Vagina (tissue), 2 donors: ENCODE results near the gene STOM. TPM values are rescaled to one million over a fixed set of nuclear protein-coding genes. Genes with fewer than 3 reads are reported as not detected.

Source experiments
- DNase-seq, 2 donors: peaks; one replicate each; pipeline ENCODE4 v3.0.0-alpha.2; 2017; ENCODE audit errors: extremely low spot score in 2 of 2
- H3K27ac ChIP-seq: fragments of 200-600 bp; sonication (generic); one replicate; pipeline ENCODE4 v1.5.1; 2019
- H3K27me3 ChIP-seq: fragments of 200-600 bp; sonication (generic); one replicate; pipeline ENCODE4 v1.5.1; 2019
- H3K36me3 ChIP-seq, 2 donors: fragments of 200-600 bp; sonication (generic); one replicate each; pipeline ENCODE4 v1.5.1; 2017 to 2019
- H3K4me1 ChIP-seq: fragments of 200-600 bp; sonication (generic); one replicate; pipeline ENCODE4 v1.5.1; 2019
- H3K4me3 ChIP-seq, 2 donors: fragments of 200-600 bp; sonication (generic); 1 replicate in 1 of 2; 2 replicates in 1 of 2; pipeline ENCODE4 v1.5.1; 2016 to 2019
- H3K9me3 ChIP-seq: fragments of 200-600 bp; sonication (generic); one replicate; pipeline ENCODE4 v1.5.1; 2019
- CTCF ChIP-seq, 3 experiments: fragments of 450-650 bp in 2 of 3; fragments of 200-600 bp in 1 of 3; sonication (generic) in 1 of 3; IDR thresholded peaks; one replicate each; pipeline ENCODE4 v1.5.1; 2017 to 2019; ENCODE audit warnings: antibody characterized with exemption in 3 of 3, mild to moderate bottlenecking in 2 of 3, moderate library complexity in 2 of 3
- POLR2A ChIP-seq, 2 donors: fragments of 450-650 bp; IDR thresholded peaks; one replicate each; pipeline ENCODE4 v1.6.1; 2017; ENCODE audit warnings: antibody characterized with exemption in 2 of 2, mild to moderate bottlenecking in 2 of 2, moderate library complexity in 2 of 2
- POLR2AphosphoS5 ChIP-seq, 2 donors: sonication (generic); formaldehyde crosslinking; IDR thresholded peaks; one replicate each; pipeline ENCODE4 v1.9.0; 2017; ENCODE audit warnings: antibody characterized with exemption in 2 of 2, mild to moderate bottlenecking in 2 of 2, low read depth in 1 of 2; ENCODE audit not compliant: insufficient read depth in 1 of 2
- intact Hi-C: fragments of 100-400 bp; cut with DNase I; formaldehyde crosslinking; loops from one replicate; pipeline ENCODE4 v1.15.1; 2023
- total RNA-seq: library from RNA; depleted of rRNA; stranded (reverse); fragments of >200 nt; gene quantifications from one replicate; pipeline ENCODE4 v1.2.3, GENCODE V29; 2016

The STOM gene
- total RNA-seq, 1 donor from 2014 or later: 263 TPM

GRCh38 chr9:121328476-121328875, 41.6 kb downstream of the STOM start:
- Histone ChIP-seq H3K9me3 (no peaks in the 10 kb centered on the region), H3K4me3 (no peak overlapping the region), H3K27ac (peak overlapping the region; percentile 98), H3K27me3 (no peaks in the 10 kb centered on the region), H3K36me3 (peaks cover 15 to 96% of the 10 kb centered on the region in 2 donors), H3K4me1 (peaks cover 69% of the 10 kb centered on the region)
- intact Hi-C loops: no loop called here
- TF ChIP-seq CTCF (IDR thresholded peaks at IDR 0.05) (no peak), POLR2AphosphoS5 (IDR thresholded peaks at IDR 0.05; ENCODE audit: insufficient read depth in 1 of 2, low read depth in 1 of 2) (no peak), POLR2A (IDR thresholded peaks at IDR 0.05) (no peak)
- peak in 1 of 2 donors; percentile 81 for DNase-seq

- peaks cover 15 to 96% of the 10 kb centered on the region in 2 donors for H3K36me3 ChIP-seq
- no peak for TF ChIP-seq POLR2A (IDR thresholded peaks at IDR 0.05)
- no peak for TF ChIP-seq POLR2AphosphoS5 (IDR thresholded peaks at IDR 0.05; ENCODE audit: insufficient read depth in 1 of 2, low read depth in 1 of 2)
- TF ChIP-seq CTCF (IDR thresholded peaks at IDR 0.05): no peak
- H3K4me3 ChIP-seq: no peak overlapping the region
- no peaks in the 10 kb centered on the region for H3K27me3 ChIP-seq
- H3K4me1 ChIP-seq: peaks cover 74% of the 10 kb centered on the region
- no peaks in the 10 kb centered on the region for H3K9me3 ChIP-seq
- peak in 1 of 2 donors; percentile 86 for DNase-seq
- intact Hi-C loops: loop anchor here (2.0 kb wide), 1 partner anchor 46 kb away; no protein-coding TSS in a partner anchor
- peak overlapping the region; percentile 98 for H3K27ac ChIP-seq
These were observed 43.0 kb downstream of the STOM start for GRCh38 chr9:121326901-121327613.

GRCh38 chr9:121326130-121326838, 43.8 kb downstream of the STOM start:
- peaks cover 77% of the 10 kb centered on the region for H3K4me1 ChIP-seq
- DNase-seq: peak in 1 of 2 donors; percentile 99
- H3K9me3 ChIP-seq: no peaks in the 10 kb centered on the region
- H3K27me3 ChIP-seq: no peaks in the 10 kb centered on the region
- no peak overlapping the region for H3K4me3 ChIP-seq
- intact Hi-C loops: loop anchor here (2.0 kb wide), 1 partner anchor 47 kb away; no protein-coding TSS in a partner anchor
- peak overlapping the region; percentile 98 for H3K27ac ChIP-seq
- peaks cover 15 to 96% of the 10 kb centered on the region in 2 donors for H3K36me3 ChIP-seq
- TF ChIP-seq CTCF (IDR thresholded peaks at IDR 0.05): no peak
- TF ChIP-seq POLR2A (IDR thresholded peaks at IDR 0.05): peak in 1 of 2 donors; percentile 4
- peak; percentile 91 to 97 for TF ChIP-seq POLR2AphosphoS5 (IDR thresholded peaks at IDR 0.05; ENCODE audit: insufficient read depth in 1 of 2, low read depth in 1 of 2)

GRCh38 chr9:121325387-121325786, 44.7 kb downstream of the STOM start:
- H3K36me3 ChIP-seq: peaks cover 12 to 95% of the 10 kb centered on the region in 2 donors
- TF ChIP-seq CTCF (IDR thresholded peaks at IDR 0.05) (no peak), POLR2AphosphoS5 (IDR thresholded peaks at IDR 0.05; ENCODE audit: insufficient read depth in 1 of 2, low read depth in 1 of 2) (no peak), POLR2A (IDR thresholded peaks at IDR 0.05) (no peak)
- no peaks in the 10 kb centered on the region for H3K27me3 ChIP-seq
- no peak overlapping the region for H3K4me3 ChIP-seq
- intact Hi-C loops: no loop called here
- peak in 1 of 2 donors; percentile 80 for DNase-seq
- H3K9me3 ChIP-seq: no peaks in the 10 kb centered on the region
- H3K27ac ChIP-seq: peak overlapping the region; percentile 98
- H3K4me1 ChIP-seq: peaks cover 71% of the 10 kb centered on the region
